Astrocyte (in vitro differentiated cells and primary cell): ENCODE data around the gene MORN5. TPM values are rescaled to one million over a fixed set of nuclear protein-coding genes. Genes with fewer than 3 reads are reported as not detected.
"Not testable (repeated sequence)": the region's sequence is repeated elsewhere in the genome, so short reads cannot be mapped to it uniquely, and the experiment has no call there.

Experiments used
- DNase-seq: peaks from one replicate; pipeline ENCODE4 v3.0.0-alpha.2; 2010; ENCODE audit warnings: low read depth
- FAIRE-seq: peaks from 2 replicates; lab custom pipeline; 2011; peaks lifted over from hg19 to GRCh38; lab: Jason Lieb, UNC
- H2AFZ ChIP-seq: 2 replicates; pipeline ENCODE4 v1.6.0; 2012; ENCODE audit warnings: low read depth, low read length, inconsistent platforms
- H3K27ac ChIP-seq: 2 replicates; pipeline ENCODE4 v1.5.1; 2011; ENCODE audit warnings: low read depth, low read length, inconsistent platforms
- H3K27me3 ChIP-seq: 2 replicates; pipeline ENCODE4 v1.6.0; 2011; ENCODE audit warnings: low read length, inconsistent platforms; ENCODE audit not compliant: insufficient read depth
- H3K36me3 ChIP-seq: 2 replicates; pipeline ENCODE4 v1.5.1; 2011; ENCODE audit warnings: low read length, inconsistent platforms; ENCODE audit not compliant: insufficient read depth
- H3K4me1 ChIP-seq: 2 replicates; pipeline ENCODE4 v1.5.1; 2011; ENCODE audit warnings: low read length, inconsistent platforms; ENCODE audit not compliant: insufficient read depth
- H3K4me2 ChIP-seq: 2 replicates; pipeline ENCODE4 v1.6.0; 2012; ENCODE audit warnings: low read length, inconsistent platforms
- H3K4me3 ChIP-seq: 2 replicates; pipeline ENCODE4 v1.5.1; 2011; ENCODE audit warnings: low read depth, mild to moderate bottlenecking, low read length, inconsistent platforms; ENCODE audit not compliant: insufficient read depth
- H3K79me2 ChIP-seq: 2 replicates; pipeline ENCODE4 v1.6.0; 2012; ENCODE audit warnings: mild to moderate bottlenecking, low read length, inconsistent platforms; ENCODE audit not compliant: insufficient read depth
- H3K9ac ChIP-seq: 2 replicates; pipeline ENCODE4 v1.6.0; 2012; ENCODE audit warnings: mild to moderate bottlenecking, low read length, inconsistent platforms
- H3K9me3 ChIP-seq: 2 replicates; pipeline ENCODE4 v1.5.1; 2012; ENCODE audit warnings: low read depth, mild to moderate bottlenecking, low read length, inconsistent platforms; ENCODE audit not compliant: insufficient read depth
- H4K20me1 ChIP-seq: 2 replicates; pipeline ENCODE4 v1.6.0; 2012; ENCODE audit warnings: low read length, inconsistent platforms; ENCODE audit not compliant: insufficient read depth
- H3K27ac Mint-ChIP-seq: one replicate; pipeline ENCODE4 v1.8.0; 2021; ENCODE audit warnings: mild to moderate bottlenecking, mixed read lengths; ENCODE audit not compliant: unreplicated experiment
- H3K27me3 Mint-ChIP-seq: one replicate; pipeline ENCODE4 v1.8.0; 2021; ENCODE audit warnings: low read depth, mixed read lengths; ENCODE audit not compliant: unreplicated experiment
- H3K36me3 Mint-ChIP-seq: one replicate; pipeline ENCODE4 v1.8.0; 2021; ENCODE audit warnings: low read depth, mixed read lengths; ENCODE audit not compliant: unreplicated experiment
- H3K4me1 Mint-ChIP-seq: one replicate; pipeline ENCODE4 v1.8.0; 2021; ENCODE audit warnings: low read depth, mixed read lengths; ENCODE audit not compliant: unreplicated experiment
- H3K4me3 Mint-ChIP-seq: one replicate; pipeline ENCODE4 v1.8.0; 2021; ENCODE audit warnings: mild to moderate bottlenecking, moderate library complexity, mixed read lengths; ENCODE audit not compliant: unreplicated experiment
- H3K9me3 Mint-ChIP-seq: one replicate; pipeline ENCODE4 v1.8.0; 2021; ENCODE audit warnings: mild to moderate bottlenecking, mixed read lengths; ENCODE audit not compliant: unreplicated experiment
- CTCF ChIP-seq: IDR thresholded peaks from 2 replicates; pipeline ENCODE4 v1.5.1; 2011; ENCODE audit warnings: low read depth, mild to moderate bottlenecking, inconsistent platforms, low read length, moderate library complexity; ENCODE audit not compliant: insufficient read depth
- EZH2 ChIP-seq: IDR thresholded peaks from 2 replicates; pipeline ENCODE4 v1.6.1; 2012; ENCODE audit warnings: mild to moderate bottlenecking, low read length, inconsistent platforms; ENCODE audit not compliant: insufficient read depth
- total RNA-seq: library from RNA; stranded (reverse); gene quantifications from 2 replicates; pipeline ENCODE4 v1.2.1, GENCODE V29; 2021

The MORN5 gene
- total RNA-seq, 1 donor from 2014 or later, result not detected

DNA sequence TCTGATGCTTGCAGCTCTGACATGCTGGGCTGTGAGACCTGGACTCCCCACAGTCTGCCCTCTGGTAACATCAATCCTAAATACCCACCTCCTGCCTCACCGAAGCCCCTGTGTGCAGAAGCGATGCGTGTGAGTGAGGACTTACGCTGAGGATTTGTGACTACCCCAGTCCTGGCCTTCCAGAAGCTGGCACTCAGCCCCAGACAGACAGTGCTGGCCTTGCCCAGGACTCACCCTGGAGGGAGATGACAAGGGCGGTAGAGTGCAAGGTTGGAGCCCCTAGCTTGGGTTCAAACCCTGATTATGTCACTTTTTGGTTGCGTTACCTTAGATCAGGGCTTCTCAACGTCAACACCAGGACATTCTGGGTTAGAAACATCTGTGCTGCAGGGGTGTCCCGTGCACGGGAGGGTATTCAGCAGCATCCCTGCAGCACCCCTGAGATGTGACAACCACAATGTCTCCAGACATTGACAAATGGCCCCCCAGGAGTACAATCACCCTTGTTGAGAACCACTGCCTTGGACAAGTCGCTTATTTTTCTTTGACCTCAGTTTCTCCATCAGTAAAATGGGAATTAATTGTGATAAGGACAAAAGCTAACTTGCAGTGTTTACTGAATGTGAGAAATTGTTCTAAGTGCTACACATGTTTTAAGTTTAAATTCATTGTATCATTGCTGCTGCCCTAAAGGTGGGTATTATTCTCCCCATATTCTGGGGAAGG is 43.1 kb upstream of the MORN5 start:
- peaks cover 49% of the 10 kb centered on the region for H3K27me3 Mint-ChIP-seq
- no peak overlapping the region for H2AFZ ChIP-seq
- H3K79me2 ChIP-seq, result no peaks in the 10 kb centered on the region
- no peak overlapping the region for H3K4me3 Mint-ChIP-seq
- H3K4me1 ChIP-seq, result no peaks in the 10 kb centered on the region
- DNase-seq (no peak), FAIRE-seq (no peak)
- H3K27me3 ChIP-seq, result peaks cover 13% of the 10 kb centered on the region
- H3K27ac Mint-ChIP-seq, result no peak overlapping the region
- no peak overlapping the region for H3K9ac ChIP-seq
- no peak overlapping the region for H3K4me2 ChIP-seq
- no peaks in the 10 kb centered on the region for H3K9me3 ChIP-seq
- H3K36me3 Mint-ChIP-seq, result no peaks in the 10 kb centered on the region
- H4K20me1 ChIP-seq, result no peaks in the 10 kb centered on the region
- no peaks in the 10 kb centered on the region for H3K9me3 Mint-ChIP-seq
- no peaks in the 10 kb centered on the region for H3K4me1 Mint-ChIP-seq
- no peak overlapping the region for H3K4me3 ChIP-seq
- TF ChIP-seq EZH2 (no peak), CTCF (no peak)
- no peak overlapping the region for H3K27ac ChIP-seq
- H3K36me3 ChIP-seq, result no peaks in the 10 kb centered on the region

DNA sequence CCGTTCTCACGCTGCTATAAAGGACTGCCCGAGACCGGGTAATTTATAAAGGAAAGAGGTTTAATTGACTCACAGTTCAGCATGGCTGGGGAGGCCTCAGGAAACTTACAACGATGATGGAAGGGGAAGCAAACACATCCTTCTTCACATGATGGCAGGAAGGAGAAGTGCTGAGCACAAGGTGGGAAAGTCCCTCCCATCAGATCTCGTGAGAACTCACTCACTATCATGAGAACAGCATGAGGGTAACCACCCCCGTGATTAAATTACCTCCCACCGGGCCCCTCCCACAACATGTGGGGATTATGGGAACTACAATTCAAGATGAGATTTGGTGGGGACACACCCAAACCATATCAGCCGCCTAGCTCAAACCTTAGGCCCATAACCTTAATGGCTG is 42.5 kb upstream of the MORN5 start:
- H3K27ac ChIP-seq, H3K79me2 ChIP-seq, H3K4me3 ChIP-seq, H3K4me3 Mint-ChIP-seq, H2AFZ ChIP-seq, DNase-seq, H4K20me1 ChIP-seq, H3K4me1 ChIP-seq, H3K9ac ChIP-seq, FAIRE-seq, H3K9me3 Mint-ChIP-seq, H3K27ac Mint-ChIP-seq, H3K4me2 ChIP-seq, H3K9me3 ChIP-seq, H3K4me1 Mint-ChIP-seq, H3K36me3 ChIP-seq, H3K36me3 Mint-ChIP-seq: not testable (repeated sequence)
- peaks cover 13% of the 10 kb centered on the region for H3K27me3 ChIP-seq
- H3K27me3 Mint-ChIP-seq, result peaks cover 46% of the 10 kb centered on the region

GRCh38 chr9:122118343-122119165 is 41.2 kb upstream of the MORN5 start:
- no peak for FAIRE-seq

More at GRCh38 chr9:122118343-122119165, 41.2 kb upstream of the MORN5 start:
- Mint-ChIP-seq H3K9me3 (no peaks in the 10 kb centered on the region), H3K4me3 (no peak overlapping the region), H3K36me3 (no peaks in the 10 kb centered on the region), H3K27ac (no peak overlapping the region), H3K4me1 (no peaks in the 10 kb centered on the region), H3K27me3 (peaks cover 42% of the 10 kb centered on the region)
- Histone ChIP-seq H3K27me3 (peaks cover 13% of the 10 kb centered on the region), H3K27ac (no peak overlapping the region), H4K20me1 (no peaks in the 10 kb centered on the region), H3K9me3 (no peaks in the 10 kb centered on the region), H3K4me1 (no peaks in the 10 kb centered on the region), H3K36me3 (no peaks in the 10 kb centered on the region), H3K4me2 (no peak overlapping the region), H2AFZ (no peak overlapping the region), H3K79me2 (no peaks in the 10 kb centered on the region), H3K9ac (no peak overlapping the region), H3K4me3 (no peak overlapping the region)
- DNase-seq, result no peak
- TF ChIP-seq CTCF (no peak), EZH2 (no peak)
